Heart left ventricle (tissue), 13 donors: Measurements from ENCODE around the gene STXBP5.

Experiments
- CTCF ChIP-seq, 12 donors: fragments of 200-600 bp; sonication (generic) in 4 of 12; IDR thresholded peaks; one replicate each; pipeline versions ENCODE4 v1.5.0 to v1.8.0; 2018 to 2022; ENCODE audit warnings: antibody characterized with exemption in 12 of 12, mild to moderate bottlenecking in 5 of 12
- POLR2A ChIP-seq, 2 donors: fragments of 450-650 bp; IDR thresholded peaks; one replicate each; pipeline ENCODE4 v1.6.1; 2017; ENCODE audit warnings: antibody characterized with exemption in 2 of 2, mild to moderate bottlenecking in 2 of 2, moderate library complexity in 2 of 2
- donor health status: ischemic (EF 13 %, LVEDD 7.1; RV severe dilation, severe dysfunction).
- donor health status: DM: no; HTN: yes; CAD: no.
- donor health status: DM: no; HTN: no; CAD: no.
- donor health status: ischemic (EF 25% LVEDD 6.9; RV normal size, moderate dysfunction).
- donor health status: ischemic (EF 25% LVEDD 5.7; RV mildly dilated, moderate dysfunction).
- donor health status: ischemic (EF 35%, LVEDD 5.7; RV mildly dilated, moderate dysfunction).
- donor health status: nonischemic (EF 11% LVEDD 7.7; RV severe dilation, severe dysfunction).
- donor health status: DM: yes; HTN: yes; CAD: no.
- donor health status: PGD.
- donor health status: ischemic (EF 29% LVEDD 5.4; RV normal size, mild dysfunction).
- donor health status: nonischemic (EF 23%, LVEDD 6.1; RV moderate dilation, normal function).

- TF ChIP-seq CTCF (IDR thresholded peaks at IDR 0.05) (no peak), POLR2A (IDR thresholded peaks at IDR 0.05) (no peak)
Measured at GRCh38 chr6:147267658-147268057, 63.4 kb downstream of the STXBP5 start.
